ENCODE measurements around the gene ACSF2.

- TF ChIP-seq TAF1 (IDR thresholded peaks at IDR 0.05; ENCODE audit: borderline replicate concordance, low read depth, low read length), result no peak
- TF ChIP-seq POLR2AphosphoS5 (IDR thresholded peaks at IDR 0.05; ENCODE audit: low read depth, low read length), result no peak
Observed at GRCh38 chr17:50432125-50432762, 6.2 kb downstream of the ACSF2 start.

Data from GM12892 (cell line).